Caco-2 (cell line): ENCODE data around the gene S100A6. TPM values are rescaled to one million over a fixed set of nuclear protein-coding genes. Genes with fewer than 3 reads are reported as not detected.
A peak's percentile ranks its signal among the peaks of the same experiment; 100 is the strongest.

Source experiments
- BruUV-seq: library from RNA; stranded (reverse); fragments of 400-500 nt; replicated peaks from 2 replicates; lab custom pipeline; 2021; lab: Mats Ljungman, UMichigan
- CTCF ChIA-PET: fragments of 300-600 bp; sonication (Branson Sonifier 250); formaldehyde crosslinking; loops from one replicate; lab custom pipeline; 2022; ENCODE audit warnings: antibody characterized with exemption; lab: Charles Lee
- POLR2A ChIA-PET: fragments of 300-600 bp; sonication (Branson Sonifier 250); formaldehyde crosslinking; loops from one replicate; lab custom pipeline; 2022; ENCODE audit warnings: antibody characterized with exemption; lab: Charles Lee
- DNase-seq, 2 experiments: peaks; one replicate each; pipeline versions ENCODE4 v3.0.0 to v3.0.0-alpha.2; 2020 to 2022
- H3K27me3 ChIP-seq: replicated peaks from 2 replicates; pipeline ENCODE4 v1.6.0; 2011; ENCODE audit warnings: low read length; ENCODE audit not compliant: control insufficient read depth, insufficient read depth
- H3K36me3 ChIP-seq: 2 replicates; pipeline ENCODE4 v1.5.1; 2011; ENCODE audit warnings: low read length; ENCODE audit not compliant: control insufficient read depth, insufficient read depth
- H3K4me1 ChIP-seq: fragments of 250-450 bp; sonication (Bioruptor Pico); 2 replicates; pipeline ENCODE4 v1.5.1; 2020; ENCODE audit warnings: mild to moderate bottlenecking
- H3K4me3 ChIP-seq: 2 replicates; pipeline ENCODE4 v1.5.1; 2011; ENCODE audit warnings: low read depth, mild to moderate bottlenecking, control low read depth, low read length
- H3K9me3 ChIP-seq: fragments of 250-450 bp; sonication (Bioruptor Pico); 2 replicates; pipeline ENCODE4 v1.5.1; 2020; ENCODE audit warnings: mild to moderate bottlenecking, moderate library complexity
- H3K27ac Mint-ChIP-seq: one replicate; pipeline ENCODE4 v1.8.0; 2022; ENCODE audit warnings: mixed read lengths; ENCODE audit not compliant: unreplicated experiment
- H3K27me3 Mint-ChIP-seq: one replicate; pipeline ENCODE4 v1.8.0; 2022; ENCODE audit warnings: mixed read lengths; ENCODE audit not compliant: insufficient read depth, unreplicated experiment
- H3K36me3 Mint-ChIP-seq: one replicate; pipeline ENCODE4 v1.8.0; 2022; ENCODE audit warnings: mild to moderate bottlenecking, mixed read lengths; ENCODE audit not compliant: insufficient read depth, unreplicated experiment
- H3K4me1 Mint-ChIP-seq: one replicate; pipeline ENCODE4 v1.8.0; 2022; ENCODE audit warnings: low read depth, mixed read lengths; ENCODE audit not compliant: unreplicated experiment
- H3K4me3 Mint-ChIP-seq: one replicate; pipeline ENCODE4 v1.8.0; 2022; ENCODE audit warnings: mild to moderate bottlenecking, moderate library complexity, mixed read lengths; ENCODE audit not compliant: unreplicated experiment
- H3K9me3 Mint-ChIP-seq: one replicate; pipeline ENCODE4 v1.8.0; 2022; ENCODE audit warnings: mixed read lengths; ENCODE audit not compliant: unreplicated experiment
- CTCF ChIP-seq, 2 experiments: fragments of 200-600 bp in 1 of 2; IDR thresholded peaks; 1 replicate in 1 of 2; 2 replicates in 1 of 2; pipeline versions ENCODE4 v1.5.1 to v1.8.0; 2011 to 2022; ENCODE audit warnings: antibody characterized with exemption in 1 of 2, control low read depth in 1 of 2, inconsistent platforms in 1 of 2, low read depth in 1 of 2, low read length in 1 of 2, mild to moderate bottlenecking in 1 of 2, moderate library complexity in 1 of 2; ENCODE audit not compliant: insufficient read depth in 1 of 2, severe bottlenecking in 1 of 2, unreplicated experiment in 1 of 2
- intact Hi-C: fragments of 100-400 bp; cut with micrococcal nuclease; formaldehyde crosslinking; loops from one replicate; pipeline ENCODE4 v1.10.0; 2022; ENCODE audit not compliant: unreplicated experiment
- total RNA-seq: library from RNA; stranded (reverse); gene quantifications from 2 replicates; pipeline ENCODE4 v1.2.3, GENCODE V29; 2022

Gene S100A6
- total RNA-seq, 1 experiment from 2014 or later: 432 TPM

- ChIA-PET CTCF (interaction anchor here (1.2 kb wide), 1 partner anchor 27 kb away, joined by 3 read pairs; no protein-coding TSS in a partner anchor), POLR2A (interaction anchor here (0.8 to 0.9 kb wide), 2 partner anchors 28 to 68 kb away, joined by 3 read pairs; partner anchors contain the start of gene S100A14)
- Mint-ChIP-seq H3K9me3 (no peaks in the 10 kb centered on the region), H3K4me3 (no peak overlapping the region), H3K36me3 (peaks cover 7% of the 10 kb centered on the region), H3K27me3 (no peaks in the 10 kb centered on the region), H3K4me1 (peaks cover 61% of the 10 kb centered on the region), H3K27ac (peak overlapping the region; percentile 95)
- Histone ChIP-seq H3K9me3 (no peaks in the 10 kb centered on the region), H3K4me3 (no peak overlapping the region), H3K4me1 (peaks cover 66% of the 10 kb centered on the region), H3K36me3 (no peaks in the 10 kb centered on the region), H3K27me3 (no peaks in the 10 kb centered on the region)
- no peak for DNase-seq
- BruUV-seq: no TSS peak
- TF ChIP-seq CTCF (IDR thresholded peaks at IDR 0.05; ENCODE audit: insufficient read depth in 1 of 2, low read depth in 1 of 2, low read length in 1 of 2, severe bottlenecking in 1 of 2, unreplicated experiment in 1 of 2): no peak
- intact Hi-C loops: no loop called here
Observed at GRCh38 chr1:153547560-153548551, 12.1 kb upstream of the S100A6 start.

GRCh38 chr1:153546796-153547559, 11.2 kb upstream of the S100A6 start:
- Histone ChIP-seq H3K27me3 (no peaks in the 10 kb centered on the region), H3K4me1 (peaks cover 66% of the 10 kb centered on the region), H3K36me3 (no peaks in the 10 kb centered on the region), H3K4me3 (no peak overlapping the region), H3K9me3 (no peaks in the 10 kb centered on the region)
- H3K27me3 Mint-ChIP-seq: no peaks in the 10 kb centered on the region
- intact Hi-C loops: no loop called here
- ChIA-PET POLR2A (no interaction called here), CTCF (interaction anchor here (0.6 to 3.3 kb wide), 2 partner anchors 14 to 235 kb away, joined by 3 to 16 read pairs; no protein-coding TSS in a partner anchor)
- DNase-seq: no peak
- peaks cover 11% of the 10 kb centered on the region for H3K36me3 Mint-ChIP-seq
- peak overlapping the region; percentile 95 for H3K27ac Mint-ChIP-seq
- no peaks in the 10 kb centered on the region for H3K9me3 Mint-ChIP-seq
- H3K4me3 Mint-ChIP-seq: no peak overlapping the region
- BruUV-seq: no TSS peak
- peaks cover 58% of the 10 kb centered on the region for H3K4me1 Mint-ChIP-seq
- no peak for TF ChIP-seq CTCF (IDR thresholded peaks at IDR 0.05; ENCODE audit: insufficient read depth in 1 of 2, low read depth in 1 of 2, low read length in 1 of 2, severe bottlenecking in 1 of 2, unreplicated experiment in 1 of 2)

GRCh38 chr1:153546371-153546770, 10.6 kb upstream of the S100A6 start:
- no TSS peak for BruUV-seq
- Histone ChIP-seq H3K9me3 (no peaks in the 10 kb centered on the region), H3K36me3 (no peaks in the 10 kb centered on the region), H3K4me1 (peaks cover 66% of the 10 kb centered on the region), H3K4me3 (no peak overlapping the region), H3K27me3 (no peaks in the 10 kb centered on the region)
- TF ChIP-seq CTCF (IDR thresholded peaks at IDR 0.05; ENCODE audit: insufficient read depth in 1 of 2, low read depth in 1 of 2, low read length in 1 of 2, severe bottlenecking in 1 of 2, unreplicated experiment in 1 of 2): no peak
- POLR2A ChIA-PET: no interaction called here
- Mint-ChIP-seq H3K4me1 (peaks cover 59% of the 10 kb centered on the region), H3K4me3 (no peak overlapping the region), H3K9me3 (no peaks in the 10 kb centered on the region), H3K36me3 (peaks cover 11% of the 10 kb centered on the region), H3K27ac (peak overlapping the region; percentile 95), H3K27me3 (no peaks in the 10 kb centered on the region)
- no peak for DNase-seq
- CTCF ChIA-PET: interaction anchor here (3.3 kb wide), 1 partner anchor 14 kb away, joined by 16 read pairs; no protein-coding TSS in a partner anchor
- intact Hi-C loops: no loop called here
